ENCODE data around the gene TENM4.

- no peak for TF ChIP-seq EZH2 (IDR thresholded peaks at IDR 0.05; ENCODE audit: low read depth, low read length, severe bottlenecking)
- no peak for TF ChIP-seq JUND (IDR thresholded peaks at IDR 0.05; ENCODE audit: low read length)
- no peak for TF ChIP-seq POLR2A (IDR thresholded peaks at IDR 0.05; ENCODE audit: control extremely low read depth in 1 of 2, low read depth in 2 of 2, low read length in 2 of 2)
- no peak for TF ChIP-seq SP1 (IDR thresholded peaks at IDR 0.05; ENCODE audit: low read depth, low read length)
- TF ChIP-seq CTCF (IDR thresholded peaks at IDR 0.05; ENCODE audit: control extremely low read depth in 1 of 3, insufficient read depth in 1 of 3, low read depth in 1 of 3, low read length in 3 of 3): no peak
- no peak for TF ChIP-seq MAX (IDR thresholded peaks at IDR 0.05)
- no peak for TF ChIP-seq ZNF274 (IDR thresholded peaks at IDR 0.05; ENCODE audit: borderline replicate concordance, extremely low read depth, low read length)
- TF ChIP-seq POLR2AphosphoS5 (IDR thresholded peaks at IDR 0.05; ENCODE audit: low read depth, low read length): no peak
- no peak for TF ChIP-seq ATF3 (IDR thresholded peaks at IDR 0.05; ENCODE audit: insufficient read depth, low read depth, low read length)
- no peak for TF ChIP-seq BRCA1 (IDR thresholded peaks at IDR 0.05; ENCODE audit: low read depth, low read length)
- TF ChIP-seq SRF (IDR thresholded peaks at IDR 0.05; ENCODE audit: low read depth, low read length): no peak
- no peak for TF ChIP-seq EP300 (IDR thresholded peaks at IDR 0.05; ENCODE audit: borderline replicate concordance in 1 of 2, low read depth in 2 of 2, low read length in 2 of 2)
- TF ChIP-seq RNF2 (IDR thresholded peaks at IDR 0.05; ENCODE audit: borderline replicate concordance, low read depth, low read length, missing control alignments, poor library complexity, severe bottlenecking): no peak
- TF ChIP-seq BACH1 (IDR thresholded peaks at IDR 0.05; ENCODE audit: low read length): no peak
These were observed 74.6 kb downstream of the TENM4 start for GRCh38 chr11:79366218-79366617.
